Uterus (tissue), 2 donors: ENCODE data around the gene DBH.

Experiments used
- POLR2A ChIP-seq, 2 donors: fragments of 450-650 bp; IDR thresholded peaks; one replicate each; pipeline ENCODE4 v1.6.1; 2016; ENCODE audit warnings: antibody characterized with exemption in 2 of 2, mild to moderate bottlenecking in 1 of 2, moderate library complexity in 1 of 2
- TF ChIP-seq, protein P1 (sequence below), 4 experiments: fragments of 200-600 bp in 2 of 4; fragments of 450-650 bp in 2 of 4; sonication (generic) in 2 of 4; IDR thresholded peaks; one replicate each; pipeline ENCODE4 v1.5.1; 2016 to 2019; ENCODE audit warnings: antibody characterized with exemption in 4 of 4, mild to moderate bottlenecking in 2 of 4, moderate library complexity in 1 of 4

DNA sequence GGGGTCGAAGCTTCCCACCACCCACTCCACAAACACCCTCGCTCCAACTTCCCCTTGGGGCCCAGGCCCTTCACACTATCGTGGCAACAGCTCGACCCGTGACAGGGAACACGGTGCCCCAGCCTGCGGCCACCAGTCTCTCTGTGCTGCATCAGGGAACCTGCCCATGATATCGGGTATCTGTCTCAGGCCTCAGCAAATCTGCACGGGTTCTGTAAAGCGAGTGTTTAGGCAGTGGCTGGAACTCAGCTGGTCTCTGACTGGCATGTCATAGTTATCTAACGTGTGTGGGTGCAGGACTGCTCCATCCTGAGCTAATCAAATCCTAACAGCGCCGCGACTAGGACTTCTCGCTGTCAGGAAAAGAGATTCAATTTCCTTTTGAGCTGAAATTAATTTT, 42.9 kb downstream of the DBH start:
- TF ChIP-seq, protein P1, sequence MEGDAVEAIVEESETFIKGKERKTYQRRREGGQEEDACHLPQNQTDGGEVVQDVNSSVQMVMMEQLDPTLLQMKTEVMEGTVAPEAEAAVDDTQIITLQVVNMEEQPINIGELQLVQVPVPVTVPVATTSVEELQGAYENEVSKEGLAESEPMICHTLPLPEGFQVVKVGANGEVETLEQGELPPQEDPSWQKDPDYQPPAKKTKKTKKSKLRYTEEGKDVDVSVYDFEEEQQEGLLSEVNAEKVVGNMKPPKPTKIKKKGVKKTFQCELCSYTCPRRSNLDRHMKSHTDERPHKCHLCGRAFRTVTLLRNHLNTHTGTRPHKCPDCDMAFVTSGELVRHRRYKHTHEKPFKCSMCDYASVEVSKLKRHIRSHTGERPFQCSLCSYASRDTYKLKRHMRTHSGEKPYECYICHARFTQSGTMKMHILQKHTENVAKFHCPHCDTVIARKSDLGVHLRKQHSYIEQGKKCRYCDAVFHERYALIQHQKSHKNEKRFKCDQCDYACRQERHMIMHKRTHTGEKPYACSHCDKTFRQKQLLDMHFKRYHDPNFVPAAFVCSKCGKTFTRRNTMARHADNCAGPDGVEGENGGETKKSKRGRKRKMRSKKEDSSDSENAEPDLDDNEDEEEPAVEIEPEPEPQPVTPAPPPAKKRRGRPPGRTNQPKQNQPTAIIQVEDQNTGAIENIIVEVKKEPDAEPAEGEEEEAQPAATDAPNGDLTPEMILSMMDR (IDR thresholded peaks at IDR 0.05) = no peak
- no peak for TF ChIP-seq POLR2A (IDR thresholded peaks at IDR 0.05)
